GM18517 (cell line): Measurements from ENCODE around the gene FNIP2.

ENCODE experiments used
- ATAC-seq: cut with Tn5 transposase; IDR thresholded peaks from one replicate; pipeline ENCODE4 v1.9.1; 2021; ENCODE audit warnings: mild to moderate bottlenecking, moderate library complexity; ENCODE audit not compliant: unreplicated experiment

Gene FNIP2

DNA sequence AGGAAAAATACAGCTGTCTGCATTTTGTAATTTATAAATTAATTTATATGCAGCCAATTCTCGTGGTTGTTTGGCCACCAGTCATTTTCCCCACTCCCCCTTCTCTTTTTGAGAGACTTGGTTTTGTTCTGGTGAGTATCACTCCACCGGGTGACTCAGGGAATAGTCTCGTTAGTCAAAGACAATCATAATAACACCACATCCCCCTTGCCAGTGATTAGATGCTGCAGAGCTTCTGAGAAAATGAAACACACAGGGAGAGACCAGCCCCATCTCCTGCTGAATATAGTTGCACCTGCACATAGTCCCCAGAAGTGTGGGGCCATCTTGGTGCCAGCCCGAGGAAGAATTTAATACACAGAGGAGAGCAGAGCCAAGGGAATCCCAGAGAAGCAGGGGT is 8.0 kb upstream of the FNIP2 start:
- no peak for ATAC-seq

DNA sequence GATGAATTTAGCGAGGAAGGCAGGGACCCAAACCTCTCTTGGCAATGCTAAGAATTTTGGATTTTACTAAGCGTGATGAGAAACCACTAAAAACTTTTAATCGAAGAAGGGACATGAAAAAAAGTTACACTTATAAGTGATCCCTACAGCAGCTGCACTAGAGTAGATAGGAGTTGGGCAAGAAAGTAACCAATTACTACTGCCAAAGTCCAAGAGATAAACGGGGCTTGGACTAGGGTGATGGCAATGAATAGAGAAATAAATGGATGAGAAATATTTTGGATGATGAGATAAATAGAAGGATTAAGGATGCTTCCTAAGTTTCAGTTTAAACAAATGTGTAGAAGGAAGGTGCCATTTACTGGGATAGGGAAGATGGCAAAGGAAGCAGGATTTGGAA is 6.3 kb upstream of the FNIP2 start:
- no peak for ATAC-seq

DNA sequence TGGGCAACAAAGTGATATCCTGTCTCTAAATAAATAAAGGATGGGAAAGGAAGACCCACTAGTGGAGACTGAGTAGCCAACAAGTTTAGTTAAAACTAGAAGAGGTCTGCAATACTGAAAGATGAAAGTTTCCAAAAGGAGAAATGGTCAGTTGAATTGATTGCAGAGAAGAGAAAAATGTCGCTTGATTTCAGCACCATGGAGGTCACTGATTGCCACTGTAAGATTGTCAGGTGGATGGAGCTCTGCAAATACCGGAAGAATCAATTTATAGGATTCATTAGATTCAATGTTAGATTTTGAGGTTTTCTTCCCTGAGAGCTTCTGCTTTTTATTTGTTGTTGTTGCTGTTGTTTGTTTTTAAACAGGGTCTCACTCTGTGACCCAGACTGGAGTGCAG is 5.4 kb upstream of the FNIP2 start:
- ATAC-seq, result no peak

DNA sequence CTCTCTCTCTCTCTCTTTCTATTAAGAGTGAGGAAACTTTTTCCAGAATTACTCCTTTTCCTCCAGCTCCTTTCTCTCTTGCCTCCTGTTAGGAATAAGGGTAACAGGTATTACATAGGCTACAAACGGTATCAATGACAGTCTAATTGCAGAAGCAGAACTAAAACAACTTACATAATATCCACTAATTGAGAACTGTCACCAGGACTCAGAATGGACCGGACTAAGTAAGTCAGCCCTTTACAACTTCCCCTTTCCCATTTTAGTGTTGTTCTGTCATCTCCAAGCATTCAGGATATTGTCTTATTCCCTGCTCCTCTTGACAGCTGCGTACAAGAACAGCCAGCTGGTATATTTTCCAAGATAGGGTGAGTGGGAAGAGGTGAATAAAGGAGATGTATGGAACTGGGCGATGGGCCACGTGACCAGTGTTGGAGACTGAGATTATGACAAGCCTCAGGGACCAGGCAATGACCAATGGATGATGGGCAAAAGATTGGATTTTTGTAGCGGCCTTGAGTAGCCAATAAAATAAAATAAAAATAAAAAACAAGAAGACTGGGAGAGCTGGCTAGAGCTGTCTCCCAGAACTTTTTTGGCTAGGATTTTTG is 2.3 kb upstream of the FNIP2 start:
- no peak for ATAC-seq

DNA sequence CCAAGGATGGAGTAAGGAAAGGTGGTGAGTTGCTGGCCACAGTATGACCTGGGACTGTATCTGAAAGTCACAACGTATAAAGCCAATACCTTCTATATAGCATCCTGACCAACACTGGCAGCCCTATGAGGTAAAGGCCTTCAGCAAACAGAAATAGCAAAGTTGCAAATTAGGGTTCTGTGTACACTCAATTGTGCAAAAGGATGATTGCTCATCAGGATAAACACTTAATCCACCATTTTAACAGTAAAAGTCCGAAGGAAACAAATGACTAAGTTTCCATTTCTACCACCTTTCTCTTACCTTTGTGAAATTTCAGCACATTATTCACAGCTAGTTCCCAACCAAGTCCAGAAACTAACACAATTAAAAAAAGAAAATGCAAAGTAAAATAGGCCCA is 1.4 kb upstream of the FNIP2 start:
- ATAC-seq, result no peak

DNA sequence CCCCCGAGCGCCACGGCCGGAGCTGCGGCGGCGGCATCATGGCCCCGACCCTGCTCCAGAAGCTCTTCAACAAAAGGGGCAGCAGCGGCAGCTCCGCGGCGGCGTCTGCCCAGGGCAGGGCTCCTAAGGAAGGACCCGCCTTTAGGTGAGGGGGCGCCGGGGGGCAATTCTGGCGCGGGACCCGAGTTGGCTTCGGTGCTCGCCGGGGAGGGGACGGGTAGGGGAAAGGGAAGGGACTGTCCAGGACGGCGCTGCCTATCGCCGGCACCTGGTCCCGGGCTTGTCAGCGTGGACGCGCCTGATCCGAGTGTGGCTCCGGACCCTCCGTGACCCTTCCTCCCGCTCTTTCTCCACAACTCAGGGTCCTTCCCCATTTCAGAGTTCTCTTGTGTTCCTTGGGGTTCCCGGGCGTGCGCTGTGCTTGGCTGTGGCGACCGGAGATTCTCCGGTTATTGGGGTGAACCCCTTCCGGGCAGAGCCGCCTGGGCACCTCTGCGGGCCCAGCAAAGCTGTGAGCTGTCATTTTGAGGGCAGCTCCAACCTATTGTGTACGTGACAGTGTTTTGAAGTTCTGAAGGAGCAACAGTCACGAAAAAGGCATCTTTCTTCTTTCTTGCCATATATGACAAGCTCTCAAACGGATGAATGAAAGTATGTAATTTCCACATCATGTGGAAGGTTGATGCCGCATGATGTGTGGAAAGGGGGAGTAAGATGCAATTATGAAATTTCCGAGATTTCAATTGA is 522 bp downstream of the FNIP2 start:
- peak; percentile 20 for ATAC-seq

DNA sequence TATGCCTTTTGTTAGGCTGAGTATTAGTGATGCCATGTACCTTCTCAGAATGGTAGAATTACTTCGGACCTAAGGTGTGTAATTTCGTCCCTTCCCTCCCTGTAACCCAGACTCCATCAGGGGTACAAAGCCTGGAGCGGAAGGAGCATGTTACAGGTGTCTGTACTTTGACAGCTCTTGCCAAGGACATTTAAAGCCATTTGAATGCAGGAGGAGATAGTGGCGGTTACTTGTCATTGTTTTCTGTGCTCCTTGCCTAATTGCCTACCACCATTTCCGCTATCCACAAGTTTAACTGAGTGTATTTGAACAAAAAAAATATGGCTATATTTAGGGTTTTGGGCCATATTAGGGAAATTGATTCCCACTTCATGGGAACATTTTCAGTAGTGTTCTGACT is 1.8 kb downstream of the FNIP2 start:
- no peak for ATAC-seq

DNA sequence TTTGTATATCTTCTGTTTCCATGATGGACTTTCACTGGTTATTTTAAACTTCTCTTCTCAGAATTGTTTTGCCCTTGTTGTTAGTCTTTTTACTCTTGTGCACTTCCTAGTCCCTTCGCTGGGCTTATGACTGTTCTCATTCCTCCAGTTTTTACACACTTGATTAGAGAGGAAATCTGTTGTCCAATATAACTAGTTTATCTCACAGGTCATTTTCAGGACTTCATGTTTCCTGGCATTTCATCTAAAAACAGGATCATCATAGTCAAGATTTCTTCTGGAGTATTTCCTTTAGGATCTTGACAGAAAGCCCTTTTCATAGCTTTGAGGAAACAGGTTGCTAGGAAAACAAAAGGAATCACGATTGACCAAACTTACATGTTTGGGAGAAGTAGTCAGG is 3.0 kb downstream of the FNIP2 start:
- ATAC-seq, result no peak

DNA sequence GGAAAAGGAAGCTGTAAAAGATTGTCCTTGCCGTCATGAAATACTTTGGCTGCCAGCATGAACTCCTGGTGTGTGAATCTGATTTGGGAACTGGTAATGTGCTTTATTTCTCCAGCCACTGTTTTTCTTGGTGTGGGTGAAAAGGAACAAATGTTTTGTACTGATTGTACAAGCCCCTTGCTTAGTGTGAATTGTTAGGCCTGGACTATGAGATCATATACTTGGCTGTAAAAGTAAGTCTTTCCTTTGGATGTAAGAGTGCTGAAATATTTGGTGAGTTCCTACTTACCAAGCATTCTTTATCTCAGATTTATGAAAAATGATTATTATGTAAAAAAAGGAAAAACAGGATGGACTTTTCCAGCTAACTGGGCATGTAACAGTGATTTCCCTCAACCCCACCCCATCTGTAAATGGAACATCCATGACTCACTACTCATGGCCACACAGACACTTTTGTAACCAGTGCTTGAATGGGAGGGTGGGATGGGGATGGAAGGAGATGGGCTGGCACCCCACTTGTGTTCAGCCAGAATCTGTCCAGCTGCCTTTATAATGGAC is 6.3 kb downstream of the FNIP2 start:
- ATAC-seq, result no peak

DNA sequence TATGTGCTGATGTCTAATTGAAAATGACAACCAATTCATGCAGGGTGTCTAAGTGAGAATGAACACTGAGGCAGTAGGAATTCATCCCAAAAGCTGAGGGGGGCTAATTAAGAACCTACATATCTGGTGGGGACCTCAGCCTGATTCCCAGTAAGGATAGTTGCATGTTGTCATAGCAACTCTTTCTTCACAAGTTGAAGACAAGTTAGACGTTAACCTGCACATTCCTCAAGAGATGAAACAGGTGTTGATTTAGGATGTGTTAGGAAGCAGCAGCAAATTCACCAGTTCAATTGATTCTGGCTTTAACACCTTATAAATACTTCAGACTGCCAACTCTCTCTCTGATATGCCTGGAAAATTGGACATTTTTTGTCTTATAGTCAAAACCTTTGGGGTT is 7.3 kb downstream of the FNIP2 start:
- no peak for ATAC-seq

DNA sequence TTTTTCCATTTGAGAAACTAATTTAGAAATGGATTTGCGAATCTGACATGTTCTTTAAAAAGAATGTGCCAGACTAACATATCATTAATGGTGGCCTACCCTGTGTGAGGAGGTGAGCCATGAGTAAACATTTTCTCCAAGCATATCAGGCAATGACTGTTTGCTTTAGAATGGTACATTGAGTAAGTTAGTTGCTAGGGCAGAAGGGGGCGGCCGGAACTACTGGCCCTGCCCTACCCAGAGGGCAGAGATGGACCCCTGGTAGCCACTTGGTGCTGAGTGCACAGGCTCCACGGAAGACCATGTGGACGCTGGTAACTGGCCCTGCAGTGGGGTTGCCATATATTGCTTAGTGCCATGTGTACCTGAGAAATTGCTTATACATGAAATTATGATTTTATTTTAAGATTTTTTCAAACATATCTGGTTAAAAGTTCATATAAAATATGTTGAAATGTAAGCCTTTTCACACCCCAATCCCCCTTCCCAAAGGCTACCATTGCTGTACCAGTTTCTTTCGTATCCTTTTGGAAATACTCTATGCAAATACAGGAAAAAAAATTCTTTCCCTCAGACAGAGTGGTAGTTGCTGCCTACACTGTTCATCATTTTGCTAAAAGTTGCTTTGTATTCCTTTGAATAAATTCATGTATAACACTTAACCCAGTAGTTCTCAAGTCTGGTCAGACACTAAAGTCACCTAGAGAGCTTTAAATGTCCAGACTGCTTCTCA is 8.8 kb downstream of the FNIP2 start:
- ATAC-seq, result peak; percentile 32

DNA sequence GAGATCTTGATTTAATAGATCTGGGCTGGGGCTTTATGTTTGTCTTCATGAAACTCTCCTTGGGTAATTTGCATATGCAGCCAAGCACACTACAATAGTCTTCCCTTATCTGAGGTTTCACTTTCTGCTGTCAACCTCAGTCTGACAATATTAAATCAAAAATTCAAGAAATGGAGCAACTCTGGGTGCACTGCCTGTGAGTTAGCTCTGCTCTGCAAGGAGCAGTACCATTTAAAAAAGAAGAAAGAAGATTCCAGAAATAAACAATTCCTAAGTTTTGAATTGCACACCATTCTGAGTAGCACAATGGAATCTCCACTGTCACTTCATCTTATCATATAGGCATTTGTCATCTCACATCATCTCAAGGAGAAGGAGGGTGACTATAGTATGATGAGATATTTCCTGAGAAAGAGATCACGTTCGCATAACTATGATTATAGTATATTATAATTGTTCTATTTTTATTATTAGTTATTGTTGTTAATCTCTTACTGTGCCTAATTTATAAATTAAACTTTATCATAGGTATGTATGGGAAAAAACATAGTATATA is 9.4 kb downstream of the FNIP2 start:
- peak; percentile 99 for ATAC-seq

DNA sequence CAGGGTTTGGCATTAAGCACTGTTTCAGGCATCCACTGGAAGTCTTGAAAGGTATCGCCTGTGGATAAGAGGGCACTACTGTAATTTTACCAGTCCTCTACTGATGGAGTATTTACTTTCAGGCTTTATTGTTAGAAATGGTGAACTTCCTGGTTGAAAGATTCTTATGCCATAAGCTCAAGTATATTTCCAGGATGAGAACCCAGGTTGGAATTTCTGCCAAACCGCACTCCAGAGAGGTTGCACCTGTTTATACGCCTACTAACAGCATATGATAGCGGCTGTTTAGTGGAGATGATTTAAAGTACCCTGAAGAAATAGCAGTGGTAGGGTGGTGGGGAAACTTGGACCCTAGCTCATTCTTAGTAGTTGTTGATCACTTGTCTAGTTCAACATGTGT is 9.9 kb downstream of the FNIP2 start:
- ATAC-seq, result no peak

DNA sequence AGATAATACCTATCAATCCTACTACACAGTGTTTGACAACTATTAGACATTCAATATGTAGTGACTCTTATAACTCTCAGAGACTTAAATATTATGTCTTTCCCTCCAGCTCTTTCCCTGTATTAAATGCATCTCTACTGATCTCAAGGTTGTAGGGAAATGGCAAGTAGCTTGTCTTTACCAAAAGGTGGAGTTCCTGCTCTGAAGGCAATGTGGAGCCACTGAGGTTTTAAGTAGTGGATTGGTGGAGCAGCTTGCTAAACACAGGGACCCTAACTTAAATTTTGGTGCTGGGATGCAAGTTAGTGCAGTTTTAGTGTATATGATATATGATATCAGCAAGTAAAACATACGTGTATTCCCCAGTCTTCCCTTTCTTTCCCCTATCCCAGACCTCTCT is 13.1 kb downstream of the FNIP2 start:
- ATAC-seq, result no peak

DNA sequence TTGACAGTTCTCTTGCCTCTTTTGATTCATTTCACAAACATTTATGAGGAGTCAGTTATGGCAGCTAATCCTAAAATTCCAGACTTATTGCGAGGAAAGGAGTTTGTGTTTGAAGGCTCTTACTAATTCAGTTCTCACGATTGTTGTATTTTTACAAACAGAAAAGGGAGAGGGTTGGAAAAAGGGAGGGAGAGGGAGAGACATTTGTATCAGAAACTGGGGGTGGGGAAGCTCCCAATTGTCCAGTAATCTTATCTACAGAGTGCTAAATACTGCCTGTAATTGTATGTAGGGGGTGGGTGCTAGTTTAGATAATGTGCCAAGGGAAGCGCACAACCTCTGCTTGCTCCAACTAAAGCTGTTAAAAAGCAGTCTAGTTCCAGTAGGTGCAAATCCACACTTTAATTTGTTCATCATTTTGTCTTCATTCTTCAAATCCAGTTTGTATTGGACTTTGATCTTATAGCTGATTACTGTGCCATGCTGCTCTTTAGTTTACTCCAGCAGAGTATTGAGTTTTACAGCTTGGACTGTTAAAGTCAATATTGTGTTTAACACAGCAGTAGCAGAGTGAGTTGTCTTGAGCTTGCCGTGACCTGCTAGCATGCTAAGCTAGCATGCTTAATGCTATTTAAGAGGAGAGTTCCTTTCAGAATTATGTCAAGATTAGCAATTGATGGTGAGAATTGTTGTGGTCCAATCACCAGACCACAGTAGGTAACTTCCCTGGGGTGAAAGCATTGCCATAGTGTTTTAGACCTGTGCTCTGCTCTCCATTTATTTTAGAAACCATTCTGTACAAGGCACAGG is 13.9 kb downstream of the FNIP2 start:
- ATAC-seq, result peak; percentile 43

DNA sequence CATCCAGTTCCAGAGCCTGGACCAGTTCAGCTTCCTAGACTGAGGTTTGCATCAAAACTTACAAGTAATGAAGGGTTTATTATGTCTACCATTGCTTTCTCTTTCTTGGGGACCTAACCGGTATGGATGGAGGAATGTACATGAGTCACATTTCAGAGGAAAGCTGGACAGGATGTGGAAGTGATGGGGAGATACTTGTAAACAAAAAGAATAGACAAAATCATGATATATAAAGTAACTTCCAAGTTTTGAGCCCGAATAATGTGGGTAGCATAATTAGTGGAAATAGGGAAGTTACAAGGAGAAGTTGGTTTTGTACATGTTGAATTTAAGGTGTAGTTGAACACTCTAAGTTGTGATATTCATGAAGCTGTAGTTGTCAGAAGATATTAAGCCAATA is 15.0 kb downstream of the FNIP2 start:
- ATAC-seq, result no peak

DNA sequence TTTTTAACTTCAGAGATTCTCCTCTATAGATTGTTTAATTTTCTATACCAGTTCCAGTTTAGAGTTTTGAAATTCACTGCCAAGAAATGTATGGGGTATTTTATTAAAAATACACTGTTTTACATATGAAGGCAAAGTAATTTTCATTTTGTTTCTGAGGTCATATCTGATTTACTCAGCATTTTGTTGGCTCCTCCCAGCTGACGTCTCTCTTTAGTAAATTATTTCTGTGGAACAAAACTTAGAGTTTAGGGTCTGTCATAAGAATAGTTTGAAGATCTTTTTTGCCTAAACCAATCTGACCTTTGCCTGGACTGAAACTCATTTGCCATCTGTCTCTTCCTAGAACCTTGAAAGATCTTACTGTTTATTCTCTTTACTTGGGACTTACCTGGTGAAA is 16.9 kb downstream of the FNIP2 start:
- ATAC-seq, result no peak

DNA sequence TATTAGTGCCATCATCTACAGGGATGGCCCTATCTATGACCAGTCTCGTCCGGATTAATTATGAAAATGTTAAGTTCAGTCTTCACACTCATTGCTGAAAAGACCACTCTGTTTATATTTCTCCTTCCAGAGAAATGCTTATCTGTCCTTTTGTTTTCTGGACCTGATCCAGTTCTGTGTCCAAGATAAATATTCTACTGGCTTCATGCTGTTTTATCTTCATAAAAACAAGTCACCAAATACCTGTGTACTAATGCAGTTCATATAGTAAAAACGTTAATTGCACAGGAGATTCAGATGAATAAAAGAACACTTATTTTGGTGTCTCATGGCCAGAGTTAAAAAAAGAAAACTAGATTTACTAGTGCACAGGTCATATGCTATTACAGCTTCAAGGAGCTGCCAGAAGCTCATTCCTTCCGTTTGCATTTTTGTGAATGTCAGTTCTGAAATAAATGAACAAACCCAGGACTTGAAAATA is 17.3 kb downstream of the FNIP2 start:
- ATAC-seq, result no peak

DNA sequence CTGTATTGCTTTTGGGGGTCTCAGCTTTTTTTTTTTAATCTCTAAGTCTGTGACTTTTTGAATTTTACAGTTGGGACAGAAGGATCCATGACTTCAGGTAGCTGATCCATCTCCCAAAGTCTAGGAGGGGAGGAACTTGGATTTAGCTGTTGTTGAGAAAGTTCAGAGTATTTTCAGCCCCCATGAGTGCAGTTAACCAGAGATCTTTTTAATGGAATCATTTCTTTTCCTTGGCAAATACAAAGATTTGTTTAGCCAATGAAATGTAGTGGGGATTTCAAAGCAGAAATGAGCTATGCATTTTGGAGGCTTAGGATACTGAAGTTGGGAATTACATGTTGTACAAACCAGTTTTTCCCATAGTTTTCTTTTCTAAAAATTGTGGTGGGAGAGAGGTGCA is 18.1 kb downstream of the FNIP2 start:
- no peak for ATAC-seq

DNA sequence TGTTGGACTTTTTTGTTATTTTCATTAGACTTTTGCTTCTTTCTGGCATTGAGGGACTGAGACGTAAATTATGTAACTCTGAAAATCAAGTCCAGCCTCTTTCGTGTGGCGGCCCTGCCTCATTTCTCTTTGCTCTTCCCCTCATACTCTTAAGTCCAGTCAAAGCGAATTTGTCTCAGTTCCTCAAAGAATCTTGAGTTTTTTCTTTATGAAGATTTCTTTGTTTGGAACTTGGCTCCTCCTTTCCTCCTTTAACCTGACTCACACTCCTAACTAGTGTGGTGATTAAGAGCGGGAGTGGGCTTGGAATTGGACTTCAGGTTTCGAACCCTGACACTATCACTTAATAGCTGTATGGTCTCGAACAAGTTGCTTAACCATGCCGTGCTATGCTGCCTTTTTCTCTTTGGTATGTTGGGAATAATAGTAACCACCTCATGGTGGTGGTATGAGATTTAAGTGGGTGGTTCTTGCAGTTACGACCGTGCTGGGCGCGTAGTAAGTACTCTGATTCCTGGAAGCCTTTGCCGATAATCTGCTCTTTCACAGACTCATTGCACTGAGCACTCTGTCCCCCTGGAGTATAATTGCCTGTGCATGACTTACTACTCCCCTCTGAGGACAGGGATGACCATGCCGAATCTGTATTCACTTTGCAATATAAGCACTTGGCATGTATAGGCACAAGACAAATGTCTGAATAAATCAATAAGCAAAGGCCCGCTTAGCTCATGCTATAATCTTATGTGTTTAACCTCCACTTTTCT is 19.1 kb downstream of the FNIP2 start:
- ATAC-seq, result no peak
